ELR (cell line): Measurements from ENCODE around the gene DNAH7.
A peak's percentile ranks its signal among the peaks of the same experiment; 100 is the strongest.
"Not testable (repeated sequence)": the region's sequence is repeated elsewhere in the genome, so short reads cannot be mapped to it uniquely, and the experiment has no call there.

Experiments
- DNase-seq: peaks from one replicate; pipeline ENCODE4 v3.0.0-alpha.2; 2015; ENCODE audit warnings: low read depth

Gene DNAH7

GRCh38 chr2:195967336-195967735, 101.3 kb downstream of the DNAH7 start:
- DNase-seq: peak; percentile 35

- no peak for DNase-seq
Observed at GRCh38 chr2:195961873-195962272, 106.8 kb downstream of the DNAH7 start.

- DNase-seq: no peak
Observed at GRCh38 chr2:195959341-195959740, 109.3 kb downstream of the DNAH7 start.

GRCh38 chr2:195956725-195957124, 111.9 kb downstream of the DNAH7 start:
- DNase-seq: no peak

DNA sequence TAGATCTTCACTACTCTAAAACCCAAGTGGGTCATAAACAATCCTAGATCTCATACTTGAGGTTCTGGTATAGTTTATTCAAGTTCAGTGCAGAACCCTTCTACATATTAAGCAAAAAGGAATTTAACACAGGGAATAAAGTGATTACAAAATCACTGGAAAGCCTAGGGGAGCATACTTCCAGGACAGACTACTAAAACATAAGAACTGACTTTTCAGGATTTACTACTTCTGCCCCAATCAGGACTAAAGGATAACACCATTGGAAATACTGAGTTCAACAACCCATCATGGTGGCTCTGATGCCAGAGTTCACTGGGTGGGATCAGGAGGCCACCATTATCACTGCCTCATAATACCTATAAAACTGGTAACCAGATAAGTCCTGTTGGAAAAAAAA, 123.6 kb downstream of the DNAH7 start:
- no peak for DNase-seq

- DNase-seq: no peak
Observed at GRCh38 chr2:195937176-195937575, 131.5 kb downstream of the DNAH7 start.

DNA sequence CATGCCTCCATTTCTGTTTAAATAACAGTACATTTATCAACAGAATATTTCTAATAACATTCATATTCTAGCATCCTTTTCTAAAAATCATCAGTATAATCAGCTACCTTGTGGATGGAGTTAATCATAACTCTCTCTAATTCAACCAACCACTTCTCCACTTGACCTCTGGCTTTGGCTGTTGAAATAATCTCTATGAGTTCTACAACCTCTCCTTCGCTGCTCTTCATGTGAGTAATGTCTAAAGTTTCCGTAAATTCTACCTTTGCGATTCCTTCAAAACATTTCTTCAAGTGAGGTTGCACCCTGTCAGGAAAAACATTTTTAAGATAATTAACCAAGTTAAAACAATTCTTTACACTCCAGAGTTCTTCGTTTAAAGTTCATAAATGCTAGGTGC, 134.2 kb downstream of the DNAH7 start:
- no peak for DNase-seq

DNA sequence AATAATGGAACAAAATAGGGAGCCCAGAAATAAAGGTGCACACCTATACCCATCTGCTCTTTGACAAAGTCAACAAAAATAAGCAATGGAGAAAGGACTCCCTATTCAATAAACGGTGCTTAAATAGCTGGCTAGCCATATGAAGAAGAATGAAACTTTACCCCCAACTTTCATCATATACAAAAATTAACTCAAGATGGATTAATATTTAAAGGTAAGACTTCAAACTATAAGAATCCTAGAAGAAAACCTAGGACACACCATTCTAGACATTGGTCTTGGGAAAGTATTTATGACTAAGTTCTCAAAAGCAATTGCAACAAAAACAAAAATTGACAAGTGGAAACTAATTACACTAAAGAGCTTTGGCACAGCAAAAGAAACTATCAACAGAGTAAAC, 139.1 kb downstream of the DNAH7 start:
- DNase-seq: no peak

- no peak for DNase-seq
Observed at GRCh38 chr2:195925120-195925519, 143.5 kb downstream of the DNAH7 start.

- DNase-seq: no peak
Observed at GRCh38 chr2:195923889-195924288, 144.7 kb downstream of the DNAH7 start.

DNA sequence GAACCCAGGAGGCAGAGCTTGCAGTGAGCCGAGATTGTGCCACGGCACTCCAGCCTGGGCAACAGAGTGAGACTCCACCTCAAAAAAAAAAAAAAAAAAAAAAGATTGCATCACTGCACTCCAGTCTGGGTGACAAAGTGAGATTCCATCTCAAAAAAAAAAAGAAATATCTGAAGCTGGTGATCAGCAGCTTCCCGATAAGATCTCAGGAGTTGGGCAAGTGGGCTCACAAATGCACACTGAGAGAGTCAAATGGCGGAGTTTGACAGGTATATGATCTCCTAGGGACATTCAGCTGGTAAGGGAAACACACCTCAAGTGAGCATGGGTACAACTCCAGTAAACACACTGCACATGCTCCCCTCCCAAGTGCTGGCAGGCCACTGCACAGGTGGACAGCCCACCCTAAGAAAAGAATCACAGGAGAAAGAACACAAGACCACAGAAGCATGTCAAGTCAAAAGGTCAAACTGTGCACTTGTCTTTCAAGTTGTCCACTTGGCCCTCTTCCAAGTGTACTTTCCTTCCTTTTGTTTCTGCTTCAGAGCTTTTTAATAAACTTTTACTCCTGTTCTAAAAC, 151.5 kb downstream of the DNAH7 start:
- DNase-seq: not testable (repeated sequence)

GRCh38 chr2:195912079-195912478, 156.6 kb downstream of the DNAH7 start:
- DNase-seq: no peak

DNA sequence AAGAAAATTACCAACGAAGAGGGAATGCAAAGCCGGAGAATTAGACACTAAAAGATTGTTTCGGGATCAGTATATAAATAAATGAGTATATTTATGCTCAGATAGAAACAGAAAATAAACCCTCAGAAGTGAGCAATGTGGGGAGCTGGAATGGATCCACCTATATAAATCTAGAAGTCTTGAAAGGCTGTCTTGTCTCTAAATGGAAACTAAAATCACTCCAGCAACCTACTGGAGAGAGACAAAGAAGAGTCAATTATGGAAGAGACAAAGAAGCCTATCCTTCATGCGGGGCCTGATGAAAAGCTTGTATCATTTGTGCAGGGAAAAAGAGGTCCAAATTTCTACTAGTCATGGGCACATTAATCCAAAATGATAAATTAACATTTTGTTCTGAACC, 158.1 kb downstream of the DNAH7 start:
- no peak for DNase-seq

- DNase-seq: no peak
Observed at GRCh38 chr2:195909926-195910325, 158.7 kb downstream of the DNAH7 start.

DNA sequence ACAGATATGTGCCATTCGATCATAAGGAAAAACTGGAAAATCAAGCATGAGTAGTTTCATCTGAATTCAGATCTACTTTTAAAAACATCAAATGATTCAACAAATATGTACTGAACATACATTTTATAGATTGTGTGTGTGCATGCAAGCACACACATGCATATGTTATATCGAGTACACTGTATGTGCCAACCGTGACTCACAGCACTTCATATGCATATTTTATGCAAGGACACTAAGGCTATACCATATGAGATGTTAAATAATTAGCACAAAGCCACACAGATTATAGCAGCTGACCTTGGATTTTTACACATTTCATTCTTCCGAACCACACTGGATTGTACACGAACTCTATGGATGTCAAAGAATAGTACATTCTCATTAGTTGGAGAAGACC, 161.2 kb downstream of the DNAH7 start:
- no peak for DNase-seq

DNA sequence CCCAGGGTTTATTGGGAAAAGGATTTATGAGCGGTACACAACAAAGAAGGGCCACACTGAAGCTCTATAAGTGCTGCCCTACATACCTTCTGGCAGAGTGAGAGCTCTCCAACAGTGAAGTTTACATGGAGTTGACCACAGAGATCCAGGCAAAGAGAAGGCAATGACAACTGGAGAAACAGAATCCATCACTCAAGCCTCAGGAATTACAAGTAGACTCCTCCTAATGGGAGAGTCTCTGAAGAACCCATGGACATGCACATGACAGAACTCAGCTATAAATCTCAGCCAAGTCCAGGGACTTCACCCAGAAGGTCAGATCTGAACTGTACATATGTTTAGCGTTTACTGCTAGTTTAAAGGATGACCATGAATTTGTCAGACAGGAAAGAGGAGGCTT, 164.7 kb downstream of the DNAH7 start:
- no peak for DNase-seq

- DNase-seq: no peak
Observed at GRCh38 chr2:195902857-195903256, 165.8 kb downstream of the DNAH7 start.

DNA sequence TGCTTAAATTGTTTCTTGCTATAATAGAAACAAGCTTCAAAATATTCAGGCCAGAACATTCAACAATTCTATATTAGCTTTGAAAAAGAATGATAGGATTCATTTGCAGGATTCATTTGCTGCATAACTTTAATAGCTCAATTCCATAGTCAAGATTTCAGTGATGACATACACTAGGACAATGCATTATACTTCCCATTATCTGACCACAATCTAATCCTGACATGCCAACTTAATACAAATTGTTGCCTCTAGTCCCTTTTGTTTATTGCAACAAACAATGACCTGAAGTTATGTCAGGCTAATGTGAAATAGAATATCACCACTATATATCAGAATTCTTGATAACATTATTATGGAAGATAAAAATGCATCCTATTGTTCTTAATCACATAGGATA, 169.4 kb downstream of the DNAH7 start:
- DNase-seq: peak; percentile 58

- DNase-seq: peak; percentile 94
Observed at GRCh38 chr2:195898505-195899191, 170.0 kb downstream of the DNAH7 start.

- DNase-seq: no peak
Observed at GRCh38 chr2:195891081-195891480, 177.6 kb downstream of the DNAH7 start.

- DNase-seq: no peak
Observed at GRCh38 chr2:195879153-195879552, 189.5 kb downstream of the DNAH7 start.

DNA sequence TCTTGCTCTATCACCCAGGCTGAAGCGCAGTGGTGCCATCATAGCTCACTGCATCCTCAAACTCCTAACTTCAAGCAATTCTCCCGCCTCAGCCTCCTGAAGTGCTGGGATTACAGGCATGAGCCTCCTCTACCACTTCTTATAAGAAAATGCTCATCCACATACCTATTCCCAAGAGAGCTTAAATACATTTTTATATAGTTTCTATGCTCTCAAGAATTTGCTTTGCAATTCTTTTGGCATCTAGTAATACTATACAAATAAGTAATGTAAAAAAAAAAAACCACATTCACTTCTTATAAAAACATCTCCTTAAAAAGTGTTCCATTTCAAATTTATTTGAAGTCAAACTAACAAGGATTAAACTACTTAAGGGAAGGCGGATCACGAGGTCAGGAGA, 197.3 kb downstream of the DNAH7 start:
- no peak for DNase-seq

DNA sequence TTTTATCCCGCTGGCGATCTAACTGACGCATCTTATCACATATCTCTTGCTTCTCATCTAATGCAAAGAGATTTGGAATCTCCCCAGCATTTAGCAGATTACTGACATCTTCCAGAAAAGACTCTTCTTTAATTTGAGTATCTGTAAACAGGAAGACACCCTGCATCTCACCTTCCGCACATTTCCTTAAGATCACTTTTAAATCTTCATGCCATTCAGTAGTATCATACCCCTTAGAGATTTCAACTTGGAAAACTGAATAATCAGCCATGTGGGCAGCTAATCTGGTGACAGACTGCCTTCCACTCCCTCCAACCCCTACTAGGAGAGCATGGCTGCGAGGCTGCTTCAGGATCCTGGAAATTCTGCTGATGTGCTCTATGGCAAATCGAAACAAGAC, 204.3 kb downstream of the DNAH7 start:
- no peak for DNase-seq

DNA sequence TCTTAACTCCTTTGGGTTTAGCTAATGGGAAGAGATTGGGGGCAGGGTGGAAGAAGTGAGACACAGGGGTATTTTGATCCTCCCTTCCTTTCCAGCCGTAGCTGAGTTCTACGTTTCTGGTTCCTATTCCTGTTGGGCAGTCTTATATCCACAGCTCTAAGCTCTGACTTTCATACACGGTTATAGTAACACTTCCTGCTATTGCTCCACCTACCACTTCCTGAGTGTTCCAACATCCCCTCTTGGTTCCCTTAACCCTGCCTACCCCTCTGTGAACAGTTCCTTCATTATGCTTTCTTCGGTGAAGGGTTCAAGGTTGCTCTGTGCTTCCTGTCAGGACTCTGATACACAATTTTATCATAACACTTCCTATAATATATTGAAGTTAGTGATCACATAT, 205.1 kb downstream of the DNAH7 start:
- DNase-seq: no peak
